NT2/D1 (cell line): ENCODE results near the gene LRIG3.

ENCODE experiments used
- SUZ12 ChIP-seq: IDR thresholded peaks from 2 replicates; pipeline ENCODE4 v1.6.1; 2011; ENCODE audit not compliant: insufficient read length, insufficient read depth; ENCODE audit errors: extremely low read depth
- YY1 ChIP-seq: IDR thresholded peaks from 2 replicates; pipeline ENCODE4 v1.6.1; 2011; ENCODE audit not compliant: insufficient read length, insufficient read depth
- ZNF274 ChIP-seq: IDR thresholded peaks from 2 replicates; pipeline ENCODE4 v1.6.1; 2011; ENCODE audit warnings: mild to moderate bottlenecking, low read depth, low read length

- TF ChIP-seq SUZ12 (no peak), ZNF274 (no peak), YY1 (no peak)
Observed at GRCh38 chr12:58832920-58833319, 87.4 kb downstream of the LRIG3 start.
